HepG2 (cell line): Measurements from ENCODE around the gene TGM1. TPM values are rescaled to one million over a fixed set of nuclear protein-coding genes. Genes with fewer than 3 reads are reported as not detected.
A peak's percentile ranks its signal among the peaks of the same experiment; 100 is the strongest.

Experiments
- ARNTL ChIP-seq: sonication (generic); formaldehyde crosslinking; IDR thresholded peaks from 2 replicates; pipeline ENCODE4 v1.4.0; 2020; ENCODE audit warnings: mild to moderate bottlenecking, missing genetic modification reagents
- CBX5 ChIP-seq: sonication (generic); formaldehyde crosslinking; IDR thresholded peaks from 2 replicates; pipeline ENCODE4 v1.4.0; 2020; ENCODE audit warnings: missing genetic modification reagents, borderline replicate concordance
- GTF3A ChIP-seq: sonication (generic); formaldehyde crosslinking; conservative IDR thresholded peaks from 2 replicates; pipeline ENCODE4 v1.4.0; 2020; ENCODE audit warnings: mild to moderate bottlenecking, missing genetic modification reagents
- HMGA1 ChIP-seq: sonication (generic); formaldehyde crosslinking; conservative IDR thresholded peaks from 2 replicates; pipeline ENCODE4 v1.4.0; 2020; ENCODE audit warnings: missing genetic modification reagents
- HNRNPK ChIP-seq: fragments of 200-400 bp; formaldehyde crosslinking; IDR thresholded peaks from 2 replicates; pipeline ENCODE4 v1.6.1; 2018; ENCODE audit warnings: low read length, low read depth, moderate library complexity, mild to moderate bottlenecking; ENCODE audit not compliant: poor library complexity, severe bottlenecking
- HNRNPUL1 ChIP-seq: fragments of 200-400 bp; formaldehyde crosslinking; IDR thresholded peaks from 2 replicates; pipeline ENCODE4 v1.6.1; 2017; ENCODE audit warnings: low read depth, mild to moderate bottlenecking, low read length, moderate library complexity
- JDP2 ChIP-seq: sonication (generic); formaldehyde crosslinking; IDR thresholded peaks from 2 replicates; pipeline ENCODE4 v1.8.1; 2022; ENCODE audit warnings: missing genetic modification reagents, borderline replicate concordance
- KDM2A ChIP-seq: sonication (generic); formaldehyde crosslinking; IDR thresholded peaks from 2 replicates; pipeline ENCODE4 v1.4.0; 2020; ENCODE audit warnings: low read depth, missing genetic modification reagents, borderline replicate concordance
- KDM5B ChIP-seq: sonication (generic); formaldehyde crosslinking; IDR thresholded peaks from 2 replicates; pipeline ENCODE4 v1.4.0; 2020; ENCODE audit warnings: missing genetic modification reagents, mild to moderate bottlenecking, borderline replicate concordance
- NCOA2 ChIP-seq: sonication (generic); formaldehyde crosslinking; IDR thresholded peaks from 2 replicates; pipeline ENCODE4 v1.8.0; 2022; ENCODE audit warnings: inconsistent platforms
- NFE2L1 ChIP-seq: sonication (generic); formaldehyde crosslinking; IDR thresholded peaks from 2 replicates; pipeline ENCODE4 v1.4.0; 2020; ENCODE audit warnings: missing genetic modification reagents, mild to moderate bottlenecking, borderline replicate concordance
- NFKB2 ChIP-seq: sonication (generic); formaldehyde crosslinking; IDR thresholded peaks from 2 replicates; pipeline ENCODE4 v1.4.0; 2020; ENCODE audit warnings: missing genetic modification reagents, borderline replicate concordance
- SMARCC2 ChIP-seq: fragments of 450-650 bp; IDR thresholded peaks from 2 replicates; pipeline ENCODE4 v1.6.1; 2017; ENCODE audit warnings: antibody characterized with exemption, mild to moderate bottlenecking
- TEAD2 ChIP-seq: sonication (generic); formaldehyde crosslinking; IDR thresholded peaks from 2 replicates; pipeline ENCODE4 v1.9.0; 2021; ENCODE audit warnings: missing genetic modification reagents
- TRIM24 ChIP-seq: sonication (generic); formaldehyde crosslinking; IDR thresholded peaks from 2 replicates; pipeline ENCODE4 v1.8.0; 2022; ENCODE audit warnings: mild to moderate bottlenecking, missing genetic modification reagents
- YY1 ChIP-seq: IDR thresholded peaks from 2 replicates; pipeline ENCODE4 v1.6.1; 2011; ENCODE audit warnings: low read length, low read depth, moderate library complexity, mild to moderate bottlenecking; ENCODE audit not compliant: insufficient read depth, insufficient replicate concordance
- ZNF232 ChIP-seq: sonication (generic); formaldehyde crosslinking; IDR thresholded peaks from 2 replicates; pipeline ENCODE4 v1.4.0; 2020; ENCODE audit warnings: missing genetic modification reagents, borderline replicate concordance
- ZNF432 ChIP-seq: sonication (generic); formaldehyde crosslinking; IDR thresholded peaks from 2 replicates; pipeline ENCODE4 v1.5.0; 2020; ENCODE audit warnings: missing genetic modification reagents, mild to moderate bottlenecking, borderline replicate concordance
- ZNF816 ChIP-seq: sonication (generic); formaldehyde crosslinking; IDR thresholded peaks from 2 replicates; pipeline ENCODE4 v1.8.0; 2022; ENCODE audit warnings: missing genetic modification reagents, mild to moderate bottlenecking, borderline replicate concordance
- ZNF878 ChIP-seq: sonication (generic); formaldehyde crosslinking; IDR thresholded peaks from 2 replicates; pipeline ENCODE4 v1.8.1; 2023; ENCODE audit warnings: mild to moderate bottlenecking, missing genetic modification reagents, moderate library complexity
- ZNF879 ChIP-seq: sonication (generic); formaldehyde crosslinking; IDR thresholded peaks from 2 replicates; pipeline ENCODE4 v1.8.1; 2023; ENCODE audit warnings: missing genetic modification reagents
- polyA plus RNA-seq, 8 experiments: library from polyadenylated mRNA; depleted of rRNA in 3 of 8; stranded (reverse) in 7 of 8; unstranded in 1 of 8; fragments of >200 nt; fragmentation: Illumina TruSeq in 4 of 8; extraction: Trizol in 4 of 8; gene quantifications; 2 replicates each; pipeline versions ENCODE4 v1.2.1 to v1.2.3, GENCODE V29; 2011 to 2016; ENCODE audit warnings: low read depth in 4 of 8, missing spikeins in 1 of 8, mixed read lengths in 1 of 8; ENCODE audit not compliant: insufficient read depth in 1 of 8
- total RNA-seq, 5 experiments: library from RNA; depleted of rRNA; stranded (reverse); fragments of >200 nt; fragmentation: Illumina TruSeq; extraction: Trizol; gene quantifications; 2 replicates each; pipeline ENCODE4 v1.2.3, GENCODE V29; 2016; ENCODE audit warnings: low read depth in 1 of 5
- TF ChIP-seq, protein P1 (sequence below): sonication (generic); formaldehyde crosslinking; IDR thresholded peaks from 2 replicates; pipeline ENCODE4 v1.5.0; 2020; ENCODE audit warnings: mild to moderate bottlenecking, missing genetic modification reagents
- TF ChIP-seq, protein P2 (sequence below): sonication (generic); formaldehyde crosslinking; IDR thresholded peaks from 2 replicates; pipeline ENCODE4 v1.8.1; 2023; ENCODE audit warnings: mild to moderate bottlenecking, missing genetic modification reagents
- TF ChIP-seq, protein P3 (sequence below): sonication (generic); formaldehyde crosslinking; IDR thresholded peaks from 2 replicates; pipeline ENCODE4 v1.5.0; 2020; ENCODE audit warnings: missing genetic modification reagents, mild to moderate bottlenecking, borderline replicate concordance

TGM1 gene
- total and polyA plus RNA-seq, 2 of the 13 experiments (the other 11 are each of a cell fraction or from before 2014, with no cell fraction given): 3.2 to 10.6 TPM

DNA sequence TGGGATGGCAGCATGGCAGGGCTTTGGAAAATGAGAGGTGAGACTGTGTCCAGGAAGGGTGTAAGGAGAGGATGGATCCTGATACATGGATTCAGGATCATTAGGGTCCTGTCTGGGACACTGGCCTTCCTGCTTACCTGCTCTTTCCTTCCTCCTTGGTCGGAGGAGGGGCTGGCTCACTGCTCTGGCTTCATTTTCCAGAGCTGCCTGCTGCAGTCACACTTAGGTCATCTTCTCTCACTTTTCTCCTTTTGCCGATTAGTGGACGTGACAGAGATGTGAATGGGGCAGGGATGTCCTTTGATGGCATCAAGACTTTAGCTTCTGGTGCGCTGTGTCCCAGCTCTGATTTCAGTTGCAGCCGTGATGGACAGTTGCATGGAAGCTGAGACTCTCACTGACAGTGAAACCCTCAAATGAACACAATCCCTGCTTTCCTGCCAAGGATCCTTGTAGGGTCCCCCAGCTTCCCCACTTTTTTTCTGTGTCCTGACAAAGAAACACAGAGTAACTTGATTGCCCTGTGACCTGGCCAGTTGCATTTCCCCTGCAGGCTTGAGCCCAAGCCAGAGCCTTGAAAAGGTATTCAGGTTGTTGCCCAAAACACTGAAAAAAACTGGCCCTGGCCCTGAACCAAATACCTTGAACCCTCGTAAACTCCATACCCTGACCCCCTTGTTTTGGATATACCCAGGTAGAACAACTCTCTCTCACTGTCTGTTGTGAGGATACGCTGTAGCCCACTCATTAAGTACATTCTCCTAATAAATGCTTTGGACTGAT, 45.6 kb upstream of the TGM1 start (continued):
- TF ChIP-seq YY1 (peak; percentile 5), ZNF879 (peak; percentile 65; the same call in 1 of the 2 replicates), ZNF816 (CRISPR knock-in tag) (no peak), KDM5B (CRISPR knock-in tag) (0 out of 2 replicates have a peak, but pooled peaks have one; percentile 16), ARNTL (CRISPR knock-in tag) (no peak), NFE2L1 (CRISPR knock-in tag) (peak; percentile 52; the same call in 1 of the 2 replicates), JDP2 (CRISPR knock-in tag) (no peak), HNRNPUL1 (no peak), NCOA2 (no peak), TEAD2 (CRISPR knock-in tag) (no peak), ZNF432 (CRISPR knock-in tag) (no peak), ZNF878 (CRISPR knock-in tag) (no peak), KDM2A (CRISPR knock-in tag) (0 out of 2 replicates have a peak, but pooled peaks have one; percentile 6), ZNF232 (CRISPR knock-in tag) (0 out of 2 replicates have a peak, but pooled peaks have one; percentile 16), CBX5 (0 out of 2 replicates have a peak, but pooled peaks have one; percentile 47), NFKB2 (CRISPR knock-in tag) (0 out of 2 replicates have a peak, but pooled peaks have one; percentile 36), HNRNPK (peak; percentile 14), GTF3A (CRISPR knock-in tag) (peak; percentile 34; the same call in 1 of the 2 replicates), SMARCC2 (0 out of 2 replicates have a peak, but pooled peaks have one; percentile 5), TRIM24 (CRISPR knock-in tag) (0 out of 2 replicates have a peak, but pooled peaks have one; percentile 57), HMGA1 (CRISPR knock-in tag) (0 out of 2 replicates have a peak, but pooled peaks have one; percentile 87)
- TF ChIP-seq, protein P1, sequence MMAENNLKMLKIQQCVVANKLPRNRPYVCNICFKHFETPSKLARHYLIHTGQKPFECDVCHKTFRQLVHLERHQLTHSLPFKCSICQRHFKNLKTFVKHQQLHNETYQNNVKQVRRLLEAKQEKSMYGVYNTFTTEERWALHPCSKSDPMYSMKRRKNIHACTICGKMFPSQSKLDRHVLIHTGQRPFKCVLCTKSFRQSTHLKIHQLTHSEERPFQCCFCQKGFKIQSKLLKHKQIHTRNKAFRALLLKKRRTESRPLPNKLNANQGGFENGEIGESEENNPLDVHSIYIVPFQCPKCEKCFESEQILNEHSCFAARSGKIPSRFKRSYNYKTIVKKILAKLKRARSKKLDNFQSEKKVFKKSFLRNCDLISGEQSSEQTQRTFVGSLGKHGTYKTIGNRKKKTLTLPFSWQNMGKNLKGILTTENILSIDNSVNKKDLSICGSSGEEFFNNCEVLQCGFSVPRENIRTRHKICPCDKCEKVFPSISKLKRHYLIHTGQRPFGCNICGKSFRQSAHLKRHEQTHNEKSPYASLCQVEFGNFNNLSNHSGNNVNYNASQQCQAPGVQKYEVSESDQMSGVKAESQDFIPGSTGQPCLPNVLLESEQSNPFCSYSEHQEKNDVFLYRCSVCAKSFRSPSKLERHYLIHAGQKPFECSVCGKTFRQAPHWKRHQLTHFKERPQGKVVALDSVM (CRISPR knock-in tag): no peak
- TF ChIP-seq, protein P2, sequence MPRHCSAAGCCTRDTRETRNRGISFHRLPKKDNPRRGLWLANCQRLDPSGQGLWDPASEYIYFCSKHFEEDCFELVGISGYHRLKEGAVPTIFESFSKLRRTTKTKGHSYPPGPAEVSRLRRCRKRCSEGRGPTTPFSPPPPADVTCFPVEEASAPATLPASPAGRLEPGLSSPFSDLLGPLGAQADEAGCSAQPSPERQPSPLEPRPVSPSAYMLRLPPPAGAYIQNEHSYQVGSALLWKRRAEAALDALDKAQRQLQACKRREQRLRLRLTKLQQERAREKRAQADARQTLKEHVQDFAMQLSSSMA: peak; percentile 69; the same call in 1 of the 2 replicates
- TF ChIP-seq, protein P3, sequence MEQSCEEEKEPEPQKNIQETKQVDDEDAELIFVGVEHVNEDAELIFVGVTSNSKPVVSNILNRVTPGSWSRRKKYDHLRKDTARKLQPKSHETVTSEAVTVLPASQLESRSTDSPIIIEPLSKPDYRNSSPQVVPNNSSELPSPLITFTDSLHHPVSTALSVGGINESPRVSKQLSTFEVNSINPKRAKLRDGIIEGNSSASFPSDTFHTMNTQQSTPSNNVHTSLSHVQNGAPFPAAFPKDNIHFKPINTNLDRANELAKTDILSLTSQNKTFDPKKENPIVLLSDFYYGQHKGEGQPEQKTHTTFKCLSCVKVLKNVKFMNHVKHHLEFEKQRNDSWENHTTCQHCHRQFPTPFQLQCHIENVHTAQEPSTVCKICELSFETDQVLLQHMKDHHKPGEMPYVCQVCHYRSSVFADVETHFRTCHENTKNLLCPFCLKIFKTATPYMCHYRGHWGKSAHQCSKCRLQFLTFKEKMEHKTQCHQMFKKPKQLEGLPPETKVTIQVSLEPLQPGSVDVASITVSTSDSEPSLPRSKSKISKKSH (CRISPR knock-in tag): 0 out of 2 replicates have a peak, but pooled peaks have one; percentile 76
